ENCODE data around the gene CEP85.
"Not testable (repeated sequence)": the region's sequence is repeated elsewhere in the genome, so short reads cannot be mapped to it uniquely, and the experiment has no call there.

Gene CEP85

GRCh38 chr1:26307363-26307781 lies 73.4 kb downstream of the CEP85 start:
- H4K20me1 ChIP-seq (ENCODE audit: insufficient read depth, low read length, poor library complexity, severe bottlenecking) = no peaks in the 10 kb centered on the region
- no peaks in the 10 kb centered on the region for H3K27me3 ChIP-seq (ENCODE audit: insufficient read depth, low read length, poor library complexity, severe bottlenecking)
- H3K4me2 ChIP-seq (ENCODE audit: low read depth, low read length, poor library complexity, severe bottlenecking) = peak overlapping the region; percentile 91
- no peaks in the 10 kb centered on the region for H3K9me3 ChIP-seq (ENCODE audit: insufficient read depth, low read depth, low read length)
- TF ChIP-seq EZH2phosphoT487 (IDR thresholded peaks at IDR 0.05; ENCODE audit: borderline replicate concordance) (no peak), CTCF (conservative IDR thresholded peaks at IDR 0.05; ENCODE audit: low read length) (no peak)
- H3K4me3 ChIP-seq (ENCODE audit: low read length, poor library complexity, severe bottlenecking) = peak overlapping the region; percentile 98
- no peaks in the 10 kb centered on the region for H3K9me2 ChIP-seq (replicated peaks; ENCODE audit: low read depth, low read length)
- H3K79me2 ChIP-seq (ENCODE audit: insufficient read depth, low read length) = peaks cover 5% of the 10 kb centered on the region; the same call in 1 of the 2 replicates
- no peaks in the 10 kb centered on the region for H3F3A ChIP-seq (ENCODE audit: low read depth)
- H3K4me1 ChIP-seq (ENCODE audit: insufficient read depth, low read length, poor library complexity, severe bottlenecking) = peaks cover 26% of the 10 kb centered on the region
- no peaks in the 10 kb centered on the region for H3K36me3 ChIP-seq (ENCODE audit: insufficient read depth, low read length)
- peak overlapping the region; percentile 88 for H3K9ac ChIP-seq (ENCODE audit: low read depth, low read length, poor library complexity, severe bottlenecking)
- H2AFZ ChIP-seq (ENCODE audit: low read length) = peak overlapping the region; percentile 91

DNA sequence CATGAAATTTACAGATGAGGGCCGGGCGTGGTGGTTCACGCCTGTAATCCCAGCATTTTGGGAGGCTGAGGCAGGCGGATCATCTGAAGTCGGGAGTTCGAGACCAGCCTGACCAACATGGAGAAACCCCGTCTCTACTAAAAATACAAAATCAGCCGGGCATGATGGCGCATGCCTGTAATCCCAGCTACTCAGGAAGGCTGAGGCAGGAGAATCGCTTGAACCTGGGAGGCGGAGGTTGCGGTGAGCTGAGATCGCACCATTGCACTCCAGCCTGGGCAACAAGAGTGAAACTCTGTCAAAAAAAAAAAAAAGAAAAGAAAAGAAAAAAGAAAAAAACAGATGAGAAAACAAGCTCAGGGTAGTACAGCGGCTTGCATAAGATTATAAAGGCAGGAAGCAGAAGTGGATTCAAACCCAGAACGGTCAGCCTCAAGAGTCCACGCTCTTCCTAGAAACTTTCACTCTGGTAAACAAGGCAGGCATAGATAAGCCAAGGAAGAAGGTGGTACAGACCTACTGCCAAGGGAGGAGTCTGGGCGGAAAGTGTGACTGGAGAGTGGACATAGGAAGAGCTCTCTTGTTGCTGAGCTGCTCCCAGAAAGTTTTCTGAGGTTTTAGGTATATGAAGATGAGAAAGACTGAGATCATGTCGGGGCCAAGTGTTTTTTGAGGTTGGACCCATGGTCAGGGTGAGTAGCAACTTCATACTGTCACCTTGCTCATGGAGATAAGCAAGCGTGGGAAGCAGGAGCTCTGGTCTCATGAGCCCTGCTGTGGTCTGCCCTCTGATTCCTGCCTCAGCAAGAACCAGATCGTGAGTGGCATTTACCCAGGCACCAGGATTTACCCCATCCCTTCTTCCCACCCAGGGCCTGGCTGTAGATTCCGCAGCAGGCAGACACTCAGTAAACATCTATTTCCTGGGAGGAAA lies 74.2 kb downstream of the CEP85 start:
- H4K20me1 ChIP-seq (ENCODE audit: insufficient read depth, low read length, poor library complexity, severe bottlenecking); H3K9me2 ChIP-seq (replicated peaks; ENCODE audit: low read depth, low read length); H3K4me3 ChIP-seq (ENCODE audit: low read length, poor library complexity, severe bottlenecking); H3K9me3 ChIP-seq (ENCODE audit: insufficient read depth, low read depth, low read length); H3K79me2 ChIP-seq (ENCODE audit: insufficient read depth, low read length); H3K36me3 ChIP-seq (ENCODE audit: insufficient read depth, low read length); H3F3A ChIP-seq (ENCODE audit: low read depth); H3K27me3 ChIP-seq (ENCODE audit: insufficient read depth, low read length, poor library complexity, severe bottlenecking): not testable (repeated sequence)
- peak overlapping the region; percentile 88 for H3K9ac ChIP-seq (ENCODE audit: low read depth, low read length, poor library complexity, severe bottlenecking)
- peak overlapping the region; percentile 55 for H2AFZ ChIP-seq (ENCODE audit: low read length)
- peaks cover 31% of the 10 kb centered on the region for H3K4me1 ChIP-seq (ENCODE audit: insufficient read depth, low read length, poor library complexity, severe bottlenecking)
- H3K4me2 ChIP-seq (ENCODE audit: low read depth, low read length, poor library complexity, severe bottlenecking) = peak overlapping the region; percentile 91

GRCh38 chr1:26314501-26314900 lies 80.5 kb downstream of the CEP85 start:
- no peak overlapping the region for H3K4me2 ChIP-seq (ENCODE audit: low read depth, low read length, poor library complexity, severe bottlenecking)
- H3K9ac ChIP-seq (ENCODE audit: low read depth, low read length, poor library complexity, severe bottlenecking) = no peak overlapping the region
- H3K4me3 ChIP-seq (ENCODE audit: low read length, poor library complexity, severe bottlenecking) = no peak overlapping the region
- H3K4me1 ChIP-seq (ENCODE audit: insufficient read depth, low read length, poor library complexity, severe bottlenecking) = peaks cover 64% of the 10 kb centered on the region
- no peaks in the 10 kb centered on the region for H4K20me1 ChIP-seq (ENCODE audit: insufficient read depth, low read length, poor library complexity, severe bottlenecking)
- H3K79me2 ChIP-seq (ENCODE audit: insufficient read depth, low read length) = peaks cover 27% of the 10 kb centered on the region
- H3K9me3 ChIP-seq (ENCODE audit: insufficient read depth, low read depth, low read length) = no peaks in the 10 kb centered on the region
- no peaks in the 10 kb centered on the region for H3F3A ChIP-seq (ENCODE audit: low read depth)
- no peak overlapping the region for H2AFZ ChIP-seq (ENCODE audit: low read length)
- TF ChIP-seq CTCF (conservative IDR thresholded peaks at IDR 0.05; ENCODE audit: low read length) (no peak), EZH2phosphoT487 (IDR thresholded peaks at IDR 0.05; ENCODE audit: borderline replicate concordance) (no peak)
- H3K36me3 ChIP-seq (ENCODE audit: insufficient read depth, low read length) = no peaks in the 10 kb centered on the region
- no peaks in the 10 kb centered on the region for H3K27me3 ChIP-seq (ENCODE audit: insufficient read depth, low read length, poor library complexity, severe bottlenecking)
- H3K9me2 ChIP-seq (replicated peaks; ENCODE audit: low read depth, low read length) = no peaks in the 10 kb centered on the region

All from Loucy (cell line).